Measurements from ENCODE around the gene HSF2BP.

DNA sequence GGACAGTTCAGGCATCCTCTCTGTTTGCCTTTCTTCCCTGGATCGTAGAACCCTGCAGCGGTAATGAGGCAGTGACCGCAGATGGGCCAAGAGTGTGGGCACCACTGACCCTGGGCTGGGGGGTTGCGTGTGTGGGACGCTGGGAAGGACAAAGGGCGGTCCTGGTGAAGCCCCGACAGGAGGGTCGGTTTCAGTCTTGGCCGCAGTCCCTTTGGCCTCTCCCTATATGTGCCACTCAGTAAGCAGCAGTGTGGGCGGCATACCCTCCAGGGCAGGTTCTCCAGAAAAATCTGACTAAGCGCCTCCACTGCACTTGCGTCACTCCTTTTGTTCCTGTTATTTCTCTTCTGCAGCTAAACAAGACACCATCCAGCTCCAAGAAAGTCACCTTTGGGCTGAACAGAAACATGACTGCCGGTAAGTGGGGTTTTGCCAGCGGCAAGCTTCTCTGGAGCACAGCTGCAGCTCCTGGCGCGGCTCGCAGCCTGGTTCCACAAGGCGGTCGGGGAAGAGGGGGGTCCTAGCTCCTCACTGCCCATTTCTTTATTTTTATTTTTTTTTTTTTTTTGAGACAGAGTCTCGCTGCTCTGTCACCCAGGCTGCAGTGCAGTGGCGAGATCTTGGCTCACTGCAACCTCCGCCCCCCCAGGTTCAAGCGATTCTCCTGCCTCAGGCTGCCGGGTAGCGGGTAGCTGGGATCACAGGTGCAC, 32.0 kb upstream of the HSF2BP start:
- TF ChIP-seq, protein P1, sequence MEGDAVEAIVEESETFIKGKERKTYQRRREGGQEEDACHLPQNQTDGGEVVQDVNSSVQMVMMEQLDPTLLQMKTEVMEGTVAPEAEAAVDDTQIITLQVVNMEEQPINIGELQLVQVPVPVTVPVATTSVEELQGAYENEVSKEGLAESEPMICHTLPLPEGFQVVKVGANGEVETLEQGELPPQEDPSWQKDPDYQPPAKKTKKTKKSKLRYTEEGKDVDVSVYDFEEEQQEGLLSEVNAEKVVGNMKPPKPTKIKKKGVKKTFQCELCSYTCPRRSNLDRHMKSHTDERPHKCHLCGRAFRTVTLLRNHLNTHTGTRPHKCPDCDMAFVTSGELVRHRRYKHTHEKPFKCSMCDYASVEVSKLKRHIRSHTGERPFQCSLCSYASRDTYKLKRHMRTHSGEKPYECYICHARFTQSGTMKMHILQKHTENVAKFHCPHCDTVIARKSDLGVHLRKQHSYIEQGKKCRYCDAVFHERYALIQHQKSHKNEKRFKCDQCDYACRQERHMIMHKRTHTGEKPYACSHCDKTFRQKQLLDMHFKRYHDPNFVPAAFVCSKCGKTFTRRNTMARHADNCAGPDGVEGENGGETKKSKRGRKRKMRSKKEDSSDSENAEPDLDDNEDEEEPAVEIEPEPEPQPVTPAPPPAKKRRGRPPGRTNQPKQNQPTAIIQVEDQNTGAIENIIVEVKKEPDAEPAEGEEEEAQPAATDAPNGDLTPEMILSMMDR (IDR thresholded peaks at IDR 0.05): no peak
- no peak for TF ChIP-seq EP300 (IDR thresholded peaks at IDR 0.05)
- TF ChIP-seq POLR2A (IDR thresholded peaks at IDR 0.05): no peak

Data from tibial nerve (tissue), 4 donors.